Measurements from ENCODE around the gene CEP78. TPM values are rescaled to one million over a fixed set of nuclear protein-coding genes. Genes with fewer than 3 reads are reported as not detected.
"Not testable (repeated sequence)": the region's sequence is repeated elsewhere in the genome, so short reads cannot be mapped to it uniquely, and the experiment has no call there.

The CEP78 gene
- total RNA-seq = 10 to 100 TPM; 40.0 to 40.4 TPM

- CTCF ChIA-PET = interaction anchor here (1.3 kb wide), 1 partner anchor 133 kb away, joined by 4 read pairs; no protein-coding TSS in a partner anchor
- POLR2A ChIA-PET = interaction anchor here (0.5 to 3.7 kb wide), 3 partner anchors 23 to 291 kb away, joined by 7 to 17 read pairs (median 7); partner anchors contain the start of gene PSAT1
Observed at GRCh38 chr9:78235762-78236550, at the start of gene CEP78. Gene CEP78, plus strand, starts transcription at chr9:78236075. Its CDS starts 276 bp downstream, at chr9:78236351.

GRCh38 chr9:78187763-78188484 lies 48.0 kb upstream of the CEP78 start:
- CTCF ChIA-PET = no interaction called here
- POLR2A ChIA-PET = no interaction called here

- ChIA-PET POLR2A (no interaction called here), CTCF (no interaction called here)
Observed at GRCh38 chr9:78188594-78188993, 47.3 kb upstream of the CEP78 start.

- CTCF ChIA-PET = no interaction called here
Observed at GRCh38 chr9:78189001-78189400, 46.9 kb upstream of the CEP78 start.

GRCh38 chr9:78189461-78189860 lies 46.4 kb upstream of the CEP78 start:
- ChIA-PET POLR2A (no interaction called here), CTCF (no interaction called here)

More at GRCh38 chr9:78189001-78189400, 46.9 kb upstream of the CEP78 start:
- POLR2A ChIA-PET = no interaction called here

GRCh38 chr9:78191931-78192330 lies 43.9 kb upstream of the CEP78 start:
- CTCF ChIA-PET = interaction anchor here (0.7 kb wide), 1 partner anchor 171 kb away, joined by 3 read pairs; no protein-coding TSS in a partner anchor
- POLR2A ChIA-PET = no interaction called here

GRCh38 chr9:78196258-78196657 lies 39.6 kb upstream of the CEP78 start:
- POLR2A ChIA-PET = no interaction called here
- CTCF ChIA-PET = no interaction called here

GRCh38 chr9:78201158-78201777 lies 34.6 kb upstream of the CEP78 start:
- POLR2A ChIA-PET = not testable (repeated sequence)

GRCh38 chr9:78207319-78207718 lies 28.6 kb upstream of the CEP78 start:
- ChIA-PET CTCF (no interaction called here), POLR2A (no interaction called here)

More at GRCh38 chr9:78201158-78201777, 34.6 kb upstream of the CEP78 start:
- CTCF ChIA-PET = not testable (repeated sequence)

GRCh38 chr9:78207901-78208300 lies 28.0 kb upstream of the CEP78 start:
- CTCF ChIA-PET = no interaction called here
- POLR2A ChIA-PET = no interaction called here

- CTCF ChIA-PET = no interaction called here
Observed at GRCh38 chr9:78209127-78209526, 26.7 kb upstream of the CEP78 start.

GRCh38 chr9:78210841-78211301 lies 25.0 kb upstream of the CEP78 start:
- CTCF ChIA-PET = no interaction called here
- POLR2A ChIA-PET = no interaction called here

More at GRCh38 chr9:78209127-78209526, 26.7 kb upstream of the CEP78 start:
- POLR2A ChIA-PET = no interaction called here

- ChIA-PET POLR2A (interaction anchor here (0.7 kb wide), 1 partner anchor 23 kb away, joined by 7 read pairs; no protein-coding TSS in a partner anchor), CTCF (no interaction called here)
Observed at GRCh38 chr9:78212868-78213267, 23.0 kb upstream of the CEP78 start.

GRCh38 chr9:78213712-78214111 lies 22.2 kb upstream of the CEP78 start:
- POLR2A ChIA-PET = no interaction called here
- CTCF ChIA-PET = no interaction called here

GRCh38 chr9:78214492-78214891 lies 21.4 kb upstream of the CEP78 start:
- CTCF ChIA-PET = no interaction called here

GRCh38 chr9:78215706-78216105 lies 20.2 kb upstream of the CEP78 start:
- CTCF ChIA-PET = no interaction called here
- POLR2A ChIA-PET = no interaction called here

More at GRCh38 chr9:78214492-78214891, 21.4 kb upstream of the CEP78 start:
- POLR2A ChIA-PET = no interaction called here

GRCh38 chr9:78218890-78219289 lies 17.0 kb upstream of the CEP78 start:
- ChIA-PET CTCF (interaction anchor here (1.0 kb wide), 1 partner anchor 16 kb away, joined by 5 read pairs; no protein-coding TSS in a partner anchor), POLR2A (no interaction called here)

GRCh38 chr9:78221425-78221824 lies 14.4 kb upstream of the CEP78 start:
- CTCF ChIA-PET = no interaction called here
- POLR2A ChIA-PET = no interaction called here

GRCh38 chr9:78221841-78222240 lies 14.0 kb upstream of the CEP78 start:
- CTCF ChIA-PET, POLR2A ChIA-PET: not testable (repeated sequence)

- CTCF ChIA-PET = no interaction called here
Observed at GRCh38 chr9:78230761-78231160, 5.1 kb upstream of the CEP78 start.

More at GRCh38 chr9:78230761-78231160, 5.1 kb upstream of the CEP78 start:
- POLR2A ChIA-PET = no interaction called here

Measured in activated CD8-positive, alpha-beta memory T cell treated with anti-CD3 and anti-CD28 coated beads for 36 hours (primary cell).